Thyroid gland (tissue), 4 donors: ENCODE results near the gene ADH4. TPM values are rescaled to one million over a fixed set of nuclear protein-coding genes. Genes with fewer than 3 reads are reported as not detected.

Experiments used
- DNase-seq, 2 donors: peaks; one replicate each; pipeline ENCODE4 v3.0.0-alpha.2; 2019
- H3K27ac ChIP-seq, 3 donors: fragments of 200-600 bp; sonication (generic); 1 replicate in 2 of 3; 2 replicates in 1 of 3; pipeline ENCODE4 v1.5.1; 2016 to 2019; ENCODE audit warnings: mild to moderate bottlenecking in 1 of 3, moderate library complexity in 1 of 3
- H3K27me3 ChIP-seq: fragments of 200-600 bp; sonication (generic); one replicate; pipeline ENCODE4 v1.5.1; 2019
- H3K36me3 ChIP-seq, 2 donors: fragments of 200-600 bp; sonication (generic); one replicate each; pipeline ENCODE4 v1.5.1; 2016 to 2019
- H3K4me1 ChIP-seq, 2 donors: fragments of 200-600 bp; sonication (generic); one replicate each; pipeline ENCODE4 v1.5.1; 2017 to 2019
- H3K4me3 ChIP-seq, 3 donors: fragments of 200-600 bp; sonication (generic); replicated peaks in 1 of 3; 1 replicate in 2 of 3; 2 replicates in 1 of 3; pipeline ENCODE4 v1.5.1; 2016; ENCODE audit warnings: mild to moderate bottlenecking in 1 of 3
- H3K9me3 ChIP-seq: fragments of 200-600 bp; sonication (generic); one replicate; pipeline ENCODE4 v1.5.1; 2017
- CTCF ChIP-seq, 6 experiments: fragments of 200-600 bp in 3 of 6; fragments of 450-650 bp in 3 of 6; sonication (generic) in 3 of 6; IDR thresholded peaks; one replicate each; pipeline ENCODE4 v1.5.1; 2016 to 2019; ENCODE audit warnings: antibody characterized with exemption in 6 of 6, mild to moderate bottlenecking in 2 of 6, inconsistent platforms in 1 of 6, moderate library complexity in 1 of 6
- POLR2A ChIP-seq, 2 donors: fragments of 450-650 bp; IDR thresholded peaks; one replicate each; pipeline ENCODE4 v1.6.1; 2017; ENCODE audit warnings: antibody characterized with exemption in 2 of 2, mild to moderate bottlenecking in 2 of 2, moderate library complexity in 1 of 2
- WGBS, 2 donors: methylation state at CpG; one replicate each; pipeline ENCODE4 v1.1.5; 2017; 5-methylcytosine and 5-hydroxymethylcytosine counted together
- intact Hi-C: fragments of 100-400 bp; cut with DNase I; formaldehyde crosslinking; loops from one replicate; pipeline ENCODE4 v1.15.1; 2023
- total RNA-seq, 4 donors: library from RNA; depleted of rRNA; stranded (reverse); fragments of >200 nt; gene quantifications; one replicate each; pipeline ENCODE4 v1.2.3, GENCODE V29; 2016

The ADH4 gene
- total RNA-seq, 4 donors from 2014 or later, result 1.4 to 10.9 (median 1.9) TPM

GRCh38 chr4:99165978-99166377 lies 21.9 kb upstream of the ADH4 start:
- Histone ChIP-seq H3K36me3 (no peaks in the 10 kb centered on the region), H3K4me3 (no peak overlapping the region), H3K27me3 (no peaks in the 10 kb centered on the region), H3K4me1 (no peaks in the 10 kb centered on the region), H3K27ac (no peak overlapping the region), H3K9me3 (no peaks in the 10 kb centered on the region)
- intact Hi-C loops, result no loop called here
- no peak for DNase-seq
- no peak for TF ChIP-seq POLR2A (IDR thresholded peaks at IDR 0.05)
- TF ChIP-seq CTCF (IDR thresholded peaks at IDR 0.05), result no peak
- 86 to 90% methylated on average over 1 of the region's 1 CpG for WGBS, 2 donors

DNA sequence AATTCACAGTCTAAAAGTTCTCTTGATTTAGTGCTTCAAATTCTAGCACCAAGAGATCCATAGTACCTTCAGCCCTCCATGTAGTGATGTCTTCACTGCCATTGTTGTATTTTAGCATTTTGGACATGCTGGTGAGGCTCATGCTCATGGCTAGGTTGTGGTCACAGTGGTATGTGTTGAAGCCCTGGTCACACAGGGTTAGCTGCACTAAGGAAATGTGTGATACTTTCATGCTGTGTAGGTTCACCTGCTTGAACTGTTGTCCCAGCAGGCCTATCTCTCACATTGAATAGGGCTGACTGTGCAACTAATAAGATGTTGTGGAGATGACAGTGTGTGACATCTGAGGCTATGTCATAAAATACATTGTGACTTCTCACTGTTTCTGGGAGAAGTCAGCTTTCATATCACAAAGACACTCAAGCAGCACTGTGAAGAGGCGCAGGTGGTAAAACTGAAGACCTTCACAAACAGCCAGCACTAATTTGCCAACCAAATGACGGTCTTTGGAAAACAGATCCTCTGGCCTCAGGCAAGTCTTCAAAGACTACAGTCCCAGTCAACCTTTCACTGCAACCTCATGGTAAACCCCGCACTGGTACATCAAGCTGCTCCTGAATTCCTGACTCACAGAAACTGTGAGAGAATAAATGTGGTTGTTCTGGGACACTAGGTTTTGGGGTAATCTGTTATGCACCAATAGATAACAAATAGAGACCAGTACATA lies 17.4 kb upstream of the ADH4 start:
- Histone ChIP-seq H3K9me3 (no peaks in the 10 kb centered on the region), H3K4me1 (no peaks in the 10 kb centered on the region), H3K36me3 (no peaks in the 10 kb centered on the region), H3K4me3 (no peak overlapping the region), H3K27me3 (no peaks in the 10 kb centered on the region), H3K27ac (no peak overlapping the region)
- no peak for DNase-seq
- WGBS, 2 donors, result 92 to 98% methylated on average over 3 of the region's 3 CpGs
- intact Hi-C loops, result no loop called here
- no peak for TF ChIP-seq CTCF (IDR thresholded peaks at IDR 0.05)
- no peak for TF ChIP-seq POLR2A (IDR thresholded peaks at IDR 0.05)

GRCh38 chr4:99159699-99160098 lies 15.6 kb upstream of the ADH4 start:
- no peaks in the 10 kb centered on the region for H3K4me1 ChIP-seq
- no peak for TF ChIP-seq POLR2A (IDR thresholded peaks at IDR 0.05)
- no peak for TF ChIP-seq CTCF (IDR thresholded peaks at IDR 0.05)

DNA sequence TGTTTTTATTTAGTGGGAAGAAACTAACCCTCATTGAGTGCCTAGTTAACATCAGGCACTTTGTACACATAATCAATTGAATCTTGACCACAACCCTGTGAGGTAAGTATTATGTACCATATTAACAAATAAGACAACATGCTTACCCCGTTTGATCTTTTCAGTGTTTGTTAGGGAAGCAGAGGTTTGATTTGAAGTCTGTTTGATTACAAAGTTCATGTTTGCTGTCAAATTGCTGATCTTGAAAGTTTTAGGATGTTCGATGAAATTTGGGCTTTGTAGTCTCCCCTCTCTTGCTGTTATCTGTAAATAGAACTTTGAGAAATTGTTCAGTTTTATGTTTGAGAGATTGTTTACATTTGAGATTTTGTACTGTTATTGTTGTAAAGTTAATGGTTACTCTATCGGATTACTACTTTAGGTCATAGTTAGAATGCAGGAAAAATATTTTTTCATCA lies 13.4 kb upstream of the ADH4 start:
- Histone ChIP-seq H3K9me3 (no peaks in the 10 kb centered on the region), H3K27me3 (no peaks in the 10 kb centered on the region), H3K4me1 (no peaks in the 10 kb centered on the region), H3K27ac (no peak overlapping the region), H3K36me3 (no peaks in the 10 kb centered on the region), H3K4me3 (no peak overlapping the region)
- no peak for TF ChIP-seq POLR2A (IDR thresholded peaks at IDR 0.05)
- TF ChIP-seq CTCF (IDR thresholded peaks at IDR 0.05), result no peak
- 86 to 88% methylated on average over 3 of the region's 3 CpGs for WGBS, 2 donors
- intact Hi-C loops, result no loop called here
- no peak for DNase-seq

More at GRCh38 chr4:99159699-99160098, 15.6 kb upstream of the ADH4 start:
- intact Hi-C loops, result no loop called here
- H3K36me3 ChIP-seq, result no peaks in the 10 kb centered on the region
- no peak for DNase-seq
- no peaks in the 10 kb centered on the region for H3K27me3 ChIP-seq
- no peak overlapping the region for H3K27ac ChIP-seq
- no peaks in the 10 kb centered on the region for H3K9me3 ChIP-seq
- 67 to 72% methylated on average over 1 of the region's 1 CpG for WGBS, 2 donors
- H3K4me3 ChIP-seq, result no peak overlapping the region

- Histone ChIP-seq H3K27ac (no peak overlapping the region), H3K27me3 (no peaks in the 10 kb centered on the region), H3K4me3 (no peak overlapping the region), H3K36me3 (no peaks in the 10 kb centered on the region), H3K4me1 (no peaks in the 10 kb centered on the region), H3K9me3 (no peaks in the 10 kb centered on the region)
- DNase-seq, result no peak
- no peak for TF ChIP-seq POLR2A (IDR thresholded peaks at IDR 0.05)
- TF ChIP-seq CTCF (IDR thresholded peaks at IDR 0.05), result no peak
- WGBS, 2 donors, result 81 to 88% methylated on average over 1 of the region's 1 CpG
- intact Hi-C loops, result no loop called here
Observed at GRCh38 chr4:99156992-99157391, 12.9 kb upstream of the ADH4 start.
